ENCODE measurements around the gene PHRF1.

The PHRF1 gene

GRCh38 chr11:575313-575995, 816 bp upstream of the PHRF1 start:
- no peak for DNase-seq (ENCODE audit: low read depth)

GRCh38 chr11:576811-577610, 741 bp downstream of the PHRF1 start:
- no peak for DNase-seq (ENCODE audit: low read depth)

DNA sequence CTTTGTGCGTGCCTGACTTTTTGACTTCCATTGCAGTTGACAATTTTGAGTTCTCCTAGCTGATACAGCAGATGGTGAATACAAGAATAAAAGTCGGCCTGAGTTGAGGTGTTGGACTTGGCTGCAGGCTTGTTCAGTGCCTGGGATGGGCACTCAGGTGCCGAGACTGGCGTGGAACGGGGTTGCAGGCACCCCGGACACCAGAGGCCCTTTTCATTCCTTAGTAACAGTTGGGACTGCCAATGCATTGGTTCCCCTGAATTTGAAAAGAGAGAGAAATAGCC, 1.3 kb downstream of the PHRF1 start:
- no peak for DNase-seq (ENCODE audit: low read depth)

GRCh38 chr11:578276-579035, 2.2 kb downstream of the PHRF1 start:
- no peak for DNase-seq (ENCODE audit: low read depth)

DNA sequence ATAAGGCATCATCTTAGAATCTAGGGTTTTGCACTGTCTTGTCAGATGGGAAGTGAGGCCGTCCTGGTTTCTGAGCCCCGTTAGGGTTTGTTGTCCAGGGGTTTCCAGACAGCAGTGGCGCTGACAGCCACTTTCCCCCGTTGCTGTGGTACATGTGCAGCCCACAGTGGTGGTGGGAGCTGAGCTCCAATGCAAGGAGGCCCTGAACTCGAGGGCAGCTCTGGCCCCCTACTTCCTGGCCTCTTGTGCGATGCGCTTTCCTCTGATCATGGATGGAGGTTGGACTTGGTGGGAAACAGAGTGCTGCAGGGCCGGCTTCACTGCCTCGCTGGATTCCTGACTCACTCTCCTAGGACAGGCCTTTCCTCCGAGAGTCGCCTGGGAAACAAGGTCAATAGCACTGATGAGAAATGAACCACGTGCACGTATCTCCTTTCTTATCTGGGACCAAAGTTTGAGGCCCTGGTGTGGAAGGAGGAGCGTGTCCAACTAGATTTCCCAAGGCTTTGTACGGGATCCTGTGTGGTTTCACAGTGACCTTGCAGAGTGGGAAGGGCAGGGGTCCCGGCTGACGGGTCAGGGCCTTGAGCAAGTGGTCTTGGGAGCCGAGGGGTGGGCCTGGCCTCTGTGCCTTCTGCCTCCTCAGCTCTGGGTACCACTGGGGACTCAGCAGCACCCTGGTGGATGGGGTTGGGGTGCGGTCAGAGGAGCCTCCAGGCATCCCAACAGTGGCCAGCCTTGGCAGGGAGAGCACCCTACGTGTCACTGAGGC, 3.7 kb downstream of the PHRF1 start:
- no peak for DNase-seq (ENCODE audit: low read depth)

DNA sequence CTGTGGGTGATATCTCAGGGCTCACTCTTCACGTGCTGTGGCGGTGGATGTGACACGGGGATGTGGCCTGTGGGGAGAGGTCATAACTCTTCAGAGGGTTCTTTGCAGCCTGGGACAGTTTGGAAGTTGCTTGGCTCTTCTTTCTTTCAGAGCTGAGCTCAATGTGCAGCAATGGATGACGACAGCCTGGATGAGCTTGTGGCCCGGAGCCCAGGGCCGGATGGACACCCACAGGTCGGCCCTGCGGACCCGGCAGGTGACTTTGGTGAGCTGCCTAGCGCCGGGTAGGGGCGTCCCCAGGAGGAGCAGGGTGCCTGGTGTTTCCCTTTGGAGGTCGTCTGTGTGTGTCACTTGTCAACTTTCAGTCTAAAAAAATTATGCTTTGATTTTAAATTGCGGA, 5.1 kb downstream of the PHRF1 start:
- DNase-seq (ENCODE audit: low read depth), result no peak

- no peak for DNase-seq (ENCODE audit: low read depth)
These were observed 5.5 kb downstream of the PHRF1 start for GRCh38 chr11:581752-582151.

GRCh38 chr11:584287-584686, 8.0 kb downstream of the PHRF1 start:
- DNase-seq (ENCODE audit: low read depth), result no peak

DNA sequence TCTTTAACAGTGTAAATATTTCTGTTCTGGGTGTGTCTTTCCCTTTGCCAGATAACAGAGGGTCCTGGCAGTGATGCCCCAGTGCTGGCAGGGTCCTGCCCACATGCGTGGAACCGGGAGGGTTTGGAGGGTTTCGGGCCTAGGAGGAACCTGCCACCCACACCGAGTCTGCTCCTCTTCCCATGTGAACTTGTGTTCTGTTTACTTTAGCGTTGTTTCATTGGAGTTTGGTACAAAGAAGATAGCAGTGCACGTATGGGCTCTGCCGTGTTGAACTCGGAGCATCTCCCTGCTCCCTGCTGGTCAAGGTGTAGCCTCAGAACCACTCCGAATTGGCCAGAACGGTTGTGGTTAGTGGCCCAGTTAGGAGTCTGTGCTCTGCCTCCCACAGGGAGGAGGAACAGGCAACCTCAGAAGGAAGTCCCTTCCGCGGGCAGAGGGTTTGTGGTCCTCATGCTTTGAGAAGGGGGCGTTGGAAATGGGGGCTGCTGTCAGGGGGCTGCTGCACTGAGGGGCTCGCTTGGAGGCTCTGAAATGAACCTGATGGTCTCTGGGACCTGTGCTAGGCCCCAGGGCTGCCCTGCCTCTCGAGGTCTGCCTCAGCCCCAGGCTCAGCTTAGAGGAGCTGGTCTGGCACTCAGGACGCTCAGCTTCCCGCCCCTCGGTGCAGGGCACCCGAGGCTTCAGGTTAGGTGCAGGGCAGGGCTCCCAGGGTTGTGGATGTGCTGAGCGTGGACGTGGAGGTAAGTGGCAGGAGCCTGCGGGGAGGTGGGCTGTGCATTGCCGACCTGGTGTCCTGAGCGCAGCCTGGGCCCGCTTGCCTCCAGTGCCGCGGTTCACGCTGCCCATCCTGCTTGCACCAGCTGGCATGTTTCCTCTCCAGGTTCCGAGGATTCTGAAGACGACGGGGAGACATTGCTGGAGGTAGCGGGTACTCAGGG, 10.4 kb downstream of the PHRF1 start:
- DNase-seq (ENCODE audit: low read depth), result no peak

- DNase-seq (ENCODE audit: low read depth), result no peak
These were observed 11.3 kb downstream of the PHRF1 start for GRCh38 chr11:587546-587945.

DNA sequence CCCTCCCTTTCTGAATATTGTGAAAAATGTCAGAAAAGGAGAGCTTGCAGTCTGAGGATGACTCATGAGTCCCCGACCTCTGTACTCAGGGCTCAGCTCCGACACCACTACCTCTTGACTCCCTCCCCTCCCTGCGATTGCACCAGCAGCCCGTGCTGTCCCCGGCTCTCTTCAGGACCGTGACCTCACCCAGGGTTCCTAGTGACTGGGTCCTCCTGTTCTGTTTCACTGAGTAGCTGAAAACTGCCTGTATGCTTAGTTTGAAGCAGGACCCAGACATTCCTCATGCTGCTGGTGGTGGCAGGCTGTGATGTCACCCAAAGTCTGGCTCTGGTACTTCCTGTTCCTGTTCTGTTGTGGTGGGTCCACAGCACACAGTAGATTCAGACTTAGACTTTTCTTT, 11.7 kb downstream of the PHRF1 start:
- peak; percentile 42 for DNase-seq (ENCODE audit: low read depth)

GRCh38 chr11:589798-590197, 13.5 kb downstream of the PHRF1 start:
- no peak for DNase-seq (ENCODE audit: low read depth)

DNA sequence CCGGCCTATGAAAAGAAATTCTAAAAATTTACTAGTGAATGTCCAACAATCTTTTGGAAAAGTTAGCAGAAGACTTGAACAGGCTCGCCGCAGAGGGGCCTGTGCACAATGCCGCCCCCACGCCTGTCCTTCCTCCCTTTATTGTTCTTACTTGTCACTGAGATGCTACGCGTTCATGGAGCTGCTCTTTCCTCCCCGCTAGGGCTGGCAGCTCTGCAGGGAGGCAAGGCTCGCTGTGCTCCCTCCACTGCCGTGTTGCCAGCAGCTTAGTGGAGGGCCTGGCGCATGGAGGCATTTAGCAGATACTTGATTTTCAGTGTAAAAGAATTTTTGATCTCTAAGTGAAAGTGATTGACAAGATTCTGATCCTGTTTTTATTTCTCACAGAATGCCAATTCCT, 14.7 kb downstream of the PHRF1 start:
- DNase-seq (ENCODE audit: low read depth), result no peak

DNA sequence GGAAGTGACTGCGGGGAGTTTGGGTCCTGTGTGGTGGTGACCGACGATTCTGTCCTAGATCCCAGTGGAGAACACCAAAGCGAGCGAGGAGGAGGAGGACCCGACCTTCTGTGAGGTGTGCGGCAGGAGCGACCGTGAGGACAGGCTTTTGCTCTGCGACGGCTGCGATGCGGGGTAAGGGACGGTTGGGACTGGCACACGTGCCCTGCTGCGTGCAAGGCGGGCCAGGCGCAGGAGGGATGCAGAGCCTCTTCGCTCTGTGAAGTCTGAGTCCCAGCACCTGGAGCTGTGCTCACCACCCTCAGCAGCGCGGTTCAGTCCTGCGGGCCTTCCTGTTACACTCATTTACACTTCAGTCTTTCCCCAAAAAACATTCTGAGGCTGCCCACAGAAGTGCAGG, 16.2 kb downstream of the PHRF1 start:
- no peak for DNase-seq (ENCODE audit: low read depth)

GRCh38 chr11:592918-593317, 16.6 kb downstream of the PHRF1 start:
- DNase-seq (ENCODE audit: low read depth), result no peak

DNA sequence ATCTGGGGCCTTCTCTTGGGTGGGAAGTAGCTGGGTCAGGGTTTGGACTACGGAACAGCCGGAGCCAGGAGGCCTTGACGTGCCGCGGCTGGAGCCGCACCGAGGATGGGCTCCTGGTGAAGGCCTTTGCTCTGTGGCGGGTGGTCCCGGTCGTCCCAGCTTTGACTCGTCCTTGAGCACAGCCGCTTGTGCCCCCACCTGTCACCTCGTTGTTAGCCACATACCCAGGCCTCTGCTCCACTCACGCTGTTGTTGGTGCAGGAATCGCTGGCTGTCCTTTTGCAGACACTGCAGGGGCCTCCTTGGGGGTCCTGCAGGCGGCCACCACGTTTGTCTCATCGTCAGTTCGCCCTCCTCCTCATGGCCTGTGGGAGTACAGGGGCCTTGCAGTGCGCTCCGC, 17.1 kb downstream of the PHRF1 start:
- DNase-seq (ENCODE audit: low read depth), result no peak

DNA sequence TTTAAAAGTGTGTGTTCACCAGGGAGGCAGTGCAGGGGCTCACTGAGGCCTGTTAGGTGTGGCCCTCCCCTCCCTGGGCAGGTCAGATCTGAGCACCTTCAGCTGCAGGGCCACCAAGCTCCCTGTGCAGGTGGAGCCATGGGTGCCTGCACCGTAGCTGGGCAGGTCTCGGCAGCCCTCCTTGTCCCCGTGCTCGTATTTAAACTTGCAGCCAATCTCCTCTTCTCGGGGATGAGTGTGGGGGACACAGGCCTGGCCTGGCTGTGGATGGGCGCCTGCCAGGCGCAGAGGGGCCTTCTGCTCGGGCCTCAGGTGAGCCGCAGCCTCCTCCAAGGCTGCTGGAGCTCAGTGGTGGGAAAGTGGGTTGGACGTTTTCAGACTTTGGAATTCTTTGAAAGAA, 19.1 kb downstream of the PHRF1 start:
- DNase-seq (ENCODE audit: low read depth), result no peak

DNA sequence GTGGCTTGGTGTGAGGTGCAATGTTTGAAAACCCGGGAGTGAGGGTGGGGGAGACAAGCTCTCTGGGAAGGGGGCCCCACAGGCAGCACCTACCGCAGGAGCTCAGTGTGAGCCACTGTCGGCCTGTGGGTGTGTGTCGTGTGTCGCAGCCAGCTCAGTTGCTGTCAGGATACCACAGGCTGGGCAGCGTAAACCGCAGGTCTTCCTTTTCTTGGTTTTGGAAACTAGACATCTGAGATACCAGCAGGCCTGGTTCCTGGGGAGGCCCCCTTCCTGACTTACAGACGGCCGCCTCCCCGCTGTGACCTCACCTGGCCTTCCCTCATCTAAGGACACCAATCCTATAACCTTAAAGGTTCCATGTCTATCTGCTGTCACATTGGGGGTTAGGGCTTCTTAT, 20.1 kb downstream of the PHRF1 start:
- no peak for DNase-seq (ENCODE audit: low read depth)

GRCh38 chr11:597166-597725, 21.0 kb downstream of the PHRF1 start:
- DNase-seq (ENCODE audit: low read depth), result no peak

DNA sequence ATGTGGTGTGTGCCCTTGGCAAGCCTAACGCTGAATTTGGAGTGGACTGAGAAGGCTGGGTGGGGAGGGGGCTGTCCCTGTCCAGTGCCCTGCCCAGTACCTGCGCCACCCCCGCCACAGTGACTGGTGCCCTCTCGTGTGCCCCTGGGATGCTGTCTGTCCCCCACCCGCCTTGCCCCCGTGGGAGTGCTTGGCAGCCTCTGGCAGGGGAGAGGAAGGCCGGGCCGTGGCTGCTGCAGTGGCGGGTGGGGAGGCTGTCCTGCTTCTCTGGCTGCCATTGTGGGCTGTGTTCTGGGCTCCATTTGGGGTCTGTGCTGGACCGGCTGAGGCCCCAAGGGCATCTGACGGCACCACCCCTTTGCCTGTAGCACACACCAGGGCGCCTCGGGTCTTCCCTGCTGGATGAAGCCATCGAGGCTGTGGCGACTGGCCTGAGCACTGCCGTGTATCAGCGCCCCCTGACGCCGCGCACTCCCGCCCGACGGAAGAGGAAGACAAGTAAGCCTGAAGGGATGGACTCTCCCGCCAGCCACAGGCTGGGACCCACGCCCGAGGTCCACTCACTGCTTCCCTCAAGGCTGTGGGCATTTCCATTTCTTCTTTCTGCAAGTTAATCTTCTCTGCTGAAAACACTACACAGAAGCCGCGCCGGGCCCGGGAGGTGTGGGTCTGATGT, 21.9 kb downstream of the PHRF1 start:
- no peak for DNase-seq (ENCODE audit: low read depth)
